Measurements from ENCODE around the gene CLECL1.

DNA sequence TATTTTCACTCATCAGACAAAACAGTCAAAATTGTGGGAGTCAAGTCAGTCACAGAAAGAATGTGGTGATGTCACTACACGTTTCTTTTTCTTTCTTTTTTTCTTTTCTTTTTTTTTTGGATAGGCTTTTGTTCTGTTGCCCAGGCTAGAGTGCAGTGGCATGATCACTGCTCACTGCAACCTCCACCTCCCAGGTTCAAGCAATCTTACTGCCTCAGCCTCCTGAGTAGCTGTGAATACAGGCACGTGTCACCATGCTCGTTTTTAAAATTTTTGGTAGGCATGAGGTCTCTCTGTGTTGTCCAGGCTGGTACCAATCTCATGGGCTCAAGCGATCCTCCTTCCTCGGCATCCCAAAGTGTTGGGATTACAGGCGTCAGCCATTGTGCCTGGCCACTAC lies 2.3 kb downstream of the CLECL1 start:
- TF ChIP-seq, protein P1, sequence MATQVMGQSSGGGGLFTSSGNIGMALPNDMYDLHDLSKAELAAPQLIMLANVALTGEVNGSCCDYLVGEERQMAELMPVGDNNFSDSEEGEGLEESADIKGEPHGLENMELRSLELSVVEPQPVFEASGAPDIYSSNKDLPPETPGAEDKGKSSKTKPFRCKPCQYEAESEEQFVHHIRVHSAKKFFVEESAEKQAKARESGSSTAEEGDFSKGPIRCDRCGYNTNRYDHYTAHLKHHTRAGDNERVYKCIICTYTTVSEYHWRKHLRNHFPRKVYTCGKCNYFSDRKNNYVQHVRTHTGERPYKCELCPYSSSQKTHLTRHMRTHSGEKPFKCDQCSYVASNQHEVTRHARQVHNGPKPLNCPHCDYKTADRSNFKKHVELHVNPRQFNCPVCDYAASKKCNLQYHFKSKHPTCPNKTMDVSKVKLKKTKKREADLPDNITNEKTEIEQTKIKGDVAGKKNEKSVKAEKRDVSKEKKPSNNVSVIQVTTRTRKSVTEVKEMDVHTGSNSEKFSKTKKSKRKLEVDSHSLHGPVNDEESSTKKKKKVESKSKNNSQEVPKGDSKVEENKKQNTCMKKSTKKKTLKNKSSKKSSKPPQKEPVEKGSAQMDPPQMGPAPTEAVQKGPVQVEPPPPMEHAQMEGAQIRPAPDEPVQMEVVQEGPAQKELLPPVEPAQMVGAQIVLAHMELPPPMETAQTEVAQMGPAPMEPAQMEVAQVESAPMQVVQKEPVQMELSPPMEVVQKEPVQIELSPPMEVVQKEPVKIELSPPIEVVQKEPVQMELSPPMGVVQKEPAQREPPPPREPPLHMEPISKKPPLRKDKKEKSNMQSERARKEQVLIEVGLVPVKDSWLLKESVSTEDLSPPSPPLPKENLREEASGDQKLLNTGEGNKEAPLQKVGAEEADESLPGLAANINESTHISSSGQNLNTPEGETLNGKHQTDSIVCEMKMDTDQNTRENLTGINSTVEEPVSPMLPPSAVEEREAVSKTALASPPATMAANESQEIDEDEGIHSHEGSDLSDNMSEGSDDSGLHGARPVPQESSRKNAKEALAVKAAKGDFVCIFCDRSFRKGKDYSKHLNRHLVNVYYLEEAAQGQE (IDR thresholded peaks at IDR 0.05; ENCODE audit: unreplicated experiment): no peak
- TF ChIP-seq, protein P2, sequence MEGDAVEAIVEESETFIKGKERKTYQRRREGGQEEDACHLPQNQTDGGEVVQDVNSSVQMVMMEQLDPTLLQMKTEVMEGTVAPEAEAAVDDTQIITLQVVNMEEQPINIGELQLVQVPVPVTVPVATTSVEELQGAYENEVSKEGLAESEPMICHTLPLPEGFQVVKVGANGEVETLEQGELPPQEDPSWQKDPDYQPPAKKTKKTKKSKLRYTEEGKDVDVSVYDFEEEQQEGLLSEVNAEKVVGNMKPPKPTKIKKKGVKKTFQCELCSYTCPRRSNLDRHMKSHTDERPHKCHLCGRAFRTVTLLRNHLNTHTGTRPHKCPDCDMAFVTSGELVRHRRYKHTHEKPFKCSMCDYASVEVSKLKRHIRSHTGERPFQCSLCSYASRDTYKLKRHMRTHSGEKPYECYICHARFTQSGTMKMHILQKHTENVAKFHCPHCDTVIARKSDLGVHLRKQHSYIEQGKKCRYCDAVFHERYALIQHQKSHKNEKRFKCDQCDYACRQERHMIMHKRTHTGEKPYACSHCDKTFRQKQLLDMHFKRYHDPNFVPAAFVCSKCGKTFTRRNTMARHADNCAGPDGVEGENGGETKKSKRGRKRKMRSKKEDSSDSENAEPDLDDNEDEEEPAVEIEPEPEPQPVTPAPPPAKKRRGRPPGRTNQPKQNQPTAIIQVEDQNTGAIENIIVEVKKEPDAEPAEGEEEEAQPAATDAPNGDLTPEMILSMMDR (conservative IDR thresholded peaks at IDR 0.05; ENCODE audit: low read depth in 2 of 2): no peak
- TF ChIP-seq ETS1 (IDR thresholded peaks at IDR 0.05) (no peak), EZH2 (IDR thresholded peaks at IDR 0.05; ENCODE audit: low read depth, unreplicated experiment) (no peak), POLR2AphosphoS5 (IDR thresholded peaks at IDR 0.05; ENCODE audit: low read depth) (no peak), EZH2phosphoT487 (IDR thresholded peaks at IDR 0.05; ENCODE audit: unreplicated experiment) (no peak)

Data from GM23338 (cell line).